Thyroid gland (tissue), 4 donors: Measurements from ENCODE around the gene GUCY1A1. TPM values are rescaled to one million over a fixed set of nuclear protein-coding genes. Genes with fewer than 3 reads are reported as not detected.
A peak's percentile ranks its signal among the peaks of the same experiment; 100 is the strongest.

Experiments used
- DNase-seq, 2 donors: peaks; one replicate each; pipeline ENCODE4 v3.0.0-alpha.2; 2019
- H3K27ac ChIP-seq, 3 donors: fragments of 200-600 bp; sonication (generic); 1 replicate in 2 of 3; 2 replicates in 1 of 3; pipeline ENCODE4 v1.5.1; 2016 to 2019; ENCODE audit warnings: mild to moderate bottlenecking in 1 of 3, moderate library complexity in 1 of 3
- H3K27me3 ChIP-seq: fragments of 200-600 bp; sonication (generic); one replicate; pipeline ENCODE4 v1.5.1; 2019
- H3K36me3 ChIP-seq, 2 donors: fragments of 200-600 bp; sonication (generic); one replicate each; pipeline ENCODE4 v1.5.1; 2016 to 2019
- H3K4me1 ChIP-seq, 2 donors: fragments of 200-600 bp; sonication (generic); one replicate each; pipeline ENCODE4 v1.5.1; 2017 to 2019
- H3K4me3 ChIP-seq, 3 donors: fragments of 200-600 bp; sonication (generic); replicated peaks in 1 of 3; 1 replicate in 2 of 3; 2 replicates in 1 of 3; pipeline ENCODE4 v1.5.1; 2016; ENCODE audit warnings: mild to moderate bottlenecking in 1 of 3
- H3K9me3 ChIP-seq: fragments of 200-600 bp; sonication (generic); one replicate; pipeline ENCODE4 v1.5.1; 2017
- CTCF ChIP-seq, 6 experiments: fragments of 200-600 bp in 3 of 6; fragments of 450-650 bp in 3 of 6; sonication (generic) in 3 of 6; IDR thresholded peaks; one replicate each; pipeline ENCODE4 v1.5.1; 2016 to 2019; ENCODE audit warnings: antibody characterized with exemption in 6 of 6, mild to moderate bottlenecking in 2 of 6, inconsistent platforms in 1 of 6, moderate library complexity in 1 of 6
- POLR2A ChIP-seq, 2 donors: fragments of 450-650 bp; IDR thresholded peaks; one replicate each; pipeline ENCODE4 v1.6.1; 2017; ENCODE audit warnings: antibody characterized with exemption in 2 of 2, mild to moderate bottlenecking in 2 of 2, moderate library complexity in 1 of 2
- WGBS, 2 donors: methylation state at CpG; one replicate each; pipeline ENCODE4 v1.1.5; 2017; 5-methylcytosine and 5-hydroxymethylcytosine counted together
- intact Hi-C: fragments of 100-400 bp; cut with DNase I; formaldehyde crosslinking; loops from one replicate; pipeline ENCODE4 v1.15.1; 2023
- total RNA-seq, 4 donors: library from RNA; depleted of rRNA; stranded (reverse); fragments of >200 nt; gene quantifications; one replicate each; pipeline ENCODE4 v1.2.3, GENCODE V29; 2016

GUCY1A1 gene
- total RNA-seq, 4 donors from 2014 or later, result 11.4 to 25.8 (median 17.5) TPM

- no peak overlapping the region for H3K27ac ChIP-seq
- DNase-seq, result no peak
- no peak overlapping the region for H3K4me3 ChIP-seq
- H3K9me3 ChIP-seq, result no peaks in the 10 kb centered on the region
- no peak for TF ChIP-seq CTCF (IDR thresholded peaks at IDR 0.05)
- no peak for TF ChIP-seq POLR2A (IDR thresholded peaks at IDR 0.05)
- intact Hi-C loops, result no loop called here
- 94 to 95% methylated on average over 1 of the region's 1 CpG for WGBS, 2 donors
- H3K36me3 ChIP-seq, result no peaks in the 10 kb centered on the region
- no peaks in the 10 kb centered on the region for H3K4me1 ChIP-seq
- H3K27me3 ChIP-seq, result no peaks in the 10 kb centered on the region
These were observed 7.5 kb upstream of the GUCY1A1 start for GRCh38 chr4:155659176-155659575.

GRCh38 chr4:155660436-155660835 lies 6.2 kb upstream of the GUCY1A1 start:
- DNase-seq, result no peak
- Histone ChIP-seq H3K4me3 (no peak overlapping the region), H3K4me1 (no peaks in the 10 kb centered on the region), H3K9me3 (no peaks in the 10 kb centered on the region), H3K36me3 (no peaks in the 10 kb centered on the region), H3K27me3 (no peaks in the 10 kb centered on the region), H3K27ac (no peak overlapping the region)
- intact Hi-C loops, result no loop called here
- TF ChIP-seq CTCF (IDR thresholded peaks at IDR 0.05) (no peak), POLR2A (IDR thresholded peaks at IDR 0.05) (no peak)
- 84 to 89% methylated on average over 2 of the region's 2 CpGs for WGBS, 2 donors

- TF ChIP-seq CTCF (IDR thresholded peaks at IDR 0.05) (no peak), POLR2A (IDR thresholded peaks at IDR 0.05) (no peak)
- H3K36me3 ChIP-seq, result no peaks in the 10 kb centered on the region
- 90 to 92% methylated on average over 2 of the region's 2 CpGs for WGBS, 2 donors
- no peak overlapping the region for H3K4me3 ChIP-seq
- H3K27me3 ChIP-seq, result no peaks in the 10 kb centered on the region
- DNase-seq, result no peak
- no peaks in the 10 kb centered on the region for H3K9me3 ChIP-seq
- intact Hi-C loops, result loop anchor here (5.0 kb wide), 1 partner anchor 97 kb away; no protein-coding TSS in a partner anchor
- H3K27ac ChIP-seq, result no peak overlapping the region
- H3K4me1 ChIP-seq, result peaks cover 0 to 3% of the 10 kb centered on the region in 2 donors
These were observed 1.6 kb upstream of the GUCY1A1 start for GRCh38 chr4:155665054-155665453.

DNA sequence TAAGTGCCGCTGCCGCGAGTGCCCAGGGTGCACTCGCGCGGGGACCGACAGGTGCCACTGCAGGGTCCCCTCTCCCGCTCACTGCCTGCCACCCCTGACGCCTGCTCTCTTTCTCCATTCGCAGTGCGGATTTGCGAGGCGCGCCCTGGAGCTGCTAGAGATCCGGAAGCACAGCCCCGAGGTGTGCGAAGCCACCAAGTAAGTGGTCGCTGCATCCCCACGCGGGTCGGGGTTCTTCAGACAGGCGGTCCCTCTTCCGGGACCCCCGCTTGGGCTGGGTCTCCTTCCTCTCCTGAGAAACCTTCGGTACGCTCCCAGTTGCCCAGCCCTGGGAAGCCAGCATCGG lies 547 bp downstream of the GUCY1A1 start:
- no peaks in the 10 kb centered on the region for H3K36me3 ChIP-seq
- peak; percentile 40 to 50 for DNase-seq
- H3K9me3 ChIP-seq, result no peaks in the 10 kb centered on the region
- WGBS, 2 donors, result 0 to 1% methylated on average over 1 to 27 of the region's 27 CpGs
- H3K4me1 ChIP-seq, result peaks cover 0 to 3% of the 10 kb centered on the region in 2 donors
- no peaks in the 10 kb centered on the region for H3K27me3 ChIP-seq
- peak overlapping the region; percentile 31 to 63 (median 59) for H3K4me3 ChIP-seq
- peak in 1 of 6 experiments; percentile 7 for TF ChIP-seq CTCF (IDR thresholded peaks at IDR 0.05)
- TF ChIP-seq POLR2A (IDR thresholded peaks at IDR 0.05), result no peak
- intact Hi-C loops, result loop anchor here (5.0 kb wide), 1 partner anchor 95 kb away; no protein-coding TSS in a partner anchor
- peak overlapping the region; percentile 67 to 83 (median 74) for H3K27ac ChIP-seq

- Histone ChIP-seq H3K36me3 (no peaks in the 10 kb centered on the region), H3K4me1 (peaks cover 0 to 3% of the 10 kb centered on the region in 2 donors), H3K9me3 (no peaks in the 10 kb centered on the region), H3K4me3 (peak overlapping the region; percentile 31 to 63 (median 59)), H3K27ac (peak overlapping the region; percentile 67 to 83 (median 74)), H3K27me3 (no peaks in the 10 kb centered on the region)
- peak; percentile 12 to 38 for DNase-seq
- 1 to 2% methylated on average over 26 to 31 of the region's 71 CpGs for WGBS, 2 donors
- TF ChIP-seq CTCF (IDR thresholded peaks at IDR 0.05), result no peak
- TF ChIP-seq POLR2A (IDR thresholded peaks at IDR 0.05), result no peak
- intact Hi-C loops, result loop anchor here (5.0 kb wide), 1 partner anchor 94 kb away; no protein-coding TSS in a partner anchor
These were observed 1.2 kb downstream of the GUCY1A1 start for GRCh38 chr4:155667568-155668511.
